G401.6 (cell line): ENCODE measurements around the gene ESR1.
"Not testable (repeated sequence)": the region's sequence is repeated elsewhere in the genome, so short reads cannot be mapped to it uniquely, and the experiment has no call there.

Experiments
- FAIRE-seq: peaks from 2 replicates; lab custom pipeline; 2012; peaks lifted over from hg19 to GRCh38; lab: Jason Lieb, UNC

Gene ESR1

DNA sequence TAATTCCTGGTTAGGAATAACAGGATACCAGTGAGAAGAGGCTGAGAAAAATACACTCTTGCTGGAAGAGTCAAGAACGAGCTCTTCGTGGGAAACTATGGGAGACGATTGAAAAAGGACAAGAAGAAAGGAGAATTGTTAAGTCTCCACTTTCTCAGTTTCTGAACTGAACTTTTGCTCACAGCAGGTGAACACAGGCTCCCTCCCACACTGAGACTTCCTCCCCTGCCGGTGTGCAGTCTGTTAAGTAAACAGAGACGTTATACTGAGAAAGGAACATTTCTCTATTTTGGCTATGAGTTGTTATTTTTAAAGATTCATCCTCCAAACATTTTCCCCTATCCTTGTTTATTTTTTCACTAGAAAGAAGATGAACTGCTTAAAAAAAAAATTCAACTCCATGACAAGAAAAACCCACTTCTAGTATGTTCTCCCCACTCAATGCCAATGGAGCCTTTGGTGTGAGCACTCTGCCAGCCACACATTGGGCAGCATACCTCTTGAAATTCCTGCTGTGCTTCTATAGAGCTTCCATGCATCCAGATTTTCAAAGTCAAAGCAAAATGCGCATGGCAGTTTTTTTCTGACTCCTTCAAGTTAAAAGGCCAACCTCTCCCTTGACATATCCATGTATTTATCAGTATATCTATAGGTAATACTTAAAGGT lies 250.5 kb downstream of the ESR1 start:
- no peak for FAIRE-seq

DNA sequence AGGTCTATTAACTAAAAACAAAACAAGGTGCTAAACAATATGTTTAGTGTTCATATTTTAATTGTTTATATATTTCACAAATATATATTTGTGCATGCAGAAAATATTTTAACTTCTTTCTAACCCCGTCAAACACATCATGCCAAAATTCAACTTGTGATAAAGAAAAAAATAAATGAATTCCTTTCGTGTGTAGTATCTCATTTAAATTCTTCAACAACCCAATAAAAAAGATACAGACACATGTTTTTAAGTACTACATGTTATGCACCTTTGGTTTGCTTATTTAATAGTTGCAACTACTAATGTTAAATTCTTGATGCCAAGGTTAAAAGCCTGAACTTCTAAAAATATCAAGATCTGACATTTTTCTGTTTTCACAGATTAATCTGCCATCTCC lies 252.4 kb downstream of the ESR1 start:
- no peak for FAIRE-seq

DNA sequence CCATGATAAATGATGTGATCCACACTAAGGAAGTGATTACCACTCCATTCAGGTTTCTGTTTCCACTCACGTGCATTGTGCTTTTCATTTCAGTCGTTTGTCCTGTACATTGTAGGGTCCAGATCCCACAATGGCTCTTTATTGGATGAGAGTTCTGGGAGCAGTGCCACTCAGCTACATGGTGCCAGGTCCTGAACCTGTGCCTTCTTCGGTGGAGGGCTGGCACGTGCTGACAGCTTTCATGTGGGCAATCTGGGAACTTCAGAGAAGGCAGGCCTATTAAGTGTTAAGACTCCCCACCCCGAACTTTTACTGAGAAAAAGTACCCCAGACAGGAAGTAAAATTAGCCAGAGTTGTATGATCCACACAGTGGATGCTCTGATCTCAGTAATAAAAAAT lies 255.0 kb downstream of the ESR1 start:
- FAIRE-seq, result no peak

DNA sequence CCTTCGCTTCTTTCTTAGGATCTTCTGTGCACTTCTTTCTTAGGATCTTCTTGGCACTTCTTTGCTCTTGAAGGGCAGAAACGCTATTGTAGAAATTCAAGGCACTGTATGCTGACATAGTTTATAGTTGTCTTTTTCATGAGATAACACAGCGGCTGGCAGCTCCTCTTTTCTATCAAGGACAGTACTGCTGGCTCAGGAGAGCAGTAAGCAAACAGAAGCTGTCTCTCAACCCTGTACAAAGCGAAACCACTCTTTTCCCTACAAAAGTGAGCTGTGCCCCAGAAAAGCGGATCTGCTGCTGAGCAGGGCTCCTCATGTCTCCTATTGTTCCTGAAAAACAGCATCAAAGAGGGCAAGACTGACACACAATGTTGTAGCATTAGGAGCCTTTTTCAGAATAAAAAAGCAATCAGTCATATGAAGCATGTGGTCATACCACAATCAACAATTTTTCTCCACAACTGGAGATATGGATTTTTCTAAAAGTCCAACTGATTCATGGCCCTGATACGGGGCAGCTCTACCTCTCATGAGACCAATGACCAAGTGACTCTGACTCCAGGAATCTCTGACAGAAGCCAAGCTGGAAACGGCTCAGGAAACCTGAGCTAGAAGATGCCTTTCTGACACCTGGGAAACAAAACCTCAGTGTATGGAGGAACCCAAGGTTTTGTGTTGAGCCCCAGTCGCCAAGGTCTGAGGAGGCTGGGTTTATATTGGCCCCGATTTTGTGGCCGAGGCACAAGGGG lies 255.9 kb downstream of the ESR1 start:
- no peak for FAIRE-seq

DNA sequence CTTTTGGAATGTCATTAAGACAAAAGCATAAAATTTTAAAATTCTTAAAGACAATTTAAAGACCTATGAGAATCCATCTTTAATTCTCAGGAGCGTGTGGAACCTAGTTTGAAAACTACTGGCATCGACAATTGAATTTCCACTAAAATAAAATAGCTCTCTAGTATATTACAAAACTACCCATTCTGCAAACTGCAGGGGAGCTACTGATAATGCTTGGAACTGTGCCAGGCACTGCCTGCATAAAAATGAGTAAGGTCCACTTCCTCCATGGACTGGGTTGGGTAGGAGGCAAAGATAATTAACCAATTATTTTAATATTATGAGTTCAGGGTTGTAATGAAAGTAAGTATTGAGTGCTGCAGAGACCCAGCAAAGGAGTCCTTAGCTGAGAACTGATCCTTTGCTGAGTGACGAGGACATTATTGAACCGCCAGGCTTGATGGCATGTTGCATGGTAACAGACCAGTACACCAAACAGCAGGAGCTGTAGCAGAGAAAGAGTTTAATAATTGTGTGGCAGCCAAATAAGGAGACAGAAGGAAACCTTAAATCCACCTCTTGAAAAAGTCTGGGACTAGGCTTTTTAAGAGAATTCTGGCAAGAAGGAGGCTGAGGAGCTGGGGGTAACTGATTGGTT lies 261.3 kb downstream of the ESR1 start:
- no peak for FAIRE-seq

DNA sequence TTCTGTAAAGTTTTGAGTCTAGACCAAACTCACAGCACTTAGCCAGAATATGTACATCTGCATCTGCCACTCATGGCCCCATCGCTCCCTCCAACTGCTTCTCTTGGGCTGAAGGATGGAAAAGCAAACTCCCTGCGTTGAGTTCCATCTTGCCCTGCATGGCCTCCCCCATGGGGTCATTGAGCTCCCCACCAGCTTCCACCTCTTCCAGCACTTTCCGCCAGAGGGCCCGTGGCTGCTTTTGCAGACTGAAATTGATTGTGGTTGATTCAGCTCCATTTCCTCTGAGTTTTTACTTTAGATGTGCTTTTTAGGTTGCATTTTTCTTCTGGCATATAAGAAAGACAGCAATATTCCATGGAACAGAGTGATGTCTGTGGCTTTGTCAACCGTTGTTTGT lies 263.1 kb downstream of the ESR1 start:
- FAIRE-seq, result no peak

DNA sequence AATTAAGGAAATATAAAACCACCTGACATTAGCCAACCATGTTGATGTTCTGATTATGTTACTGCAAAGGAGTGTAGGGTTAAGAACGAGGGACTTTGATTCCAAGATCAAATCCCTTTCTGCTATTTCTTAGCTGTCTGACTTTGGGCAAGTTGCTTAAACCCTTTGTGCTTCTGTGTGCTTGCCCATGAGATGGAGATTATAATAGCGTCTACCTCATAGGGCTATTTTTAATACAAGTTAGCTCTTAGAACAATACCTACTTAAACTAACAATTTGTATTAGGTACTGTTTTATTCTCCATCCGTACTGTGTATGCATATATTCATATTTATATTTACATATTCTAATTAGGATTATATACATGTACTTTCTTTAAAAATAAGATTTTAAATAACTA lies 263.8 kb downstream of the ESR1 start:
- FAIRE-seq, result no peak

DNA sequence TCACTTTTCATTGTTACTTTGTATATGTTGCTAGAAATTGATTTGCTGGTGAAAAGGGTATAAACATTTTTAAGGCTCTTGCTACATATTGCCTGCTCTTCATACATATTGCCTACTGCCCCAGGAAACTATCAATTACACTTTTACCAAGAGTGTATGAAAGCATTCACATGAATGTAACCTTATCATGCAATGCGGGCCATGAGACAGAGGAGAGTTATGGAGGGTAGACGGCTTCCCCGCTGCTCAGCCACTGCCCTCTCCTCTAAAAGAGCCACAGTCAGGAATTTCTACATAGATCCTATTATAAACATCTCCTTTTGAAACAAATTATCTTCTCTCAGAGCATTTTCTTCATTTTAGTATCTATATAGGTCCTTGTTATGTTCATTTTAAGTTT lies 264.4 kb downstream of the ESR1 start:
- FAIRE-seq, result no peak

DNA sequence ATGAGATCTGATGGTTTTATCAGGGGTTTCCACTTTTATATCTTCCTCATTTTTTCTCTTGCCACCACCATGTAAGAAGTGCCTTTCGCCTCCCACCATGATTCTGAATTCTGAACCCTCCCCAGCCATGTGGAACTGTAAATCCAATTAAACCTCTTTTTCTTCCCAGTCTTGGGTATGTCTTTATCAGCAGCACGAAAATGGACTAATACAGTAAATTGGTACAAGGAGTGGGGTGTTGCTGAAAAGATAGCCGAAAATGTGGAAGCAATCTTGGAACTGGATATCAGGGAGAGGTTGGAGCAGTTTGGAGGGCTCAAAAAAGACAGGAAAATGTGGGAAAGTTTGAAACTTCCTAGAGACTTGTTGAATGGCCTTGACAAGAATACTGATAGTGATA lies 268.8 kb downstream of the ESR1 start:
- FAIRE-seq, result not testable (repeated sequence)

DNA sequence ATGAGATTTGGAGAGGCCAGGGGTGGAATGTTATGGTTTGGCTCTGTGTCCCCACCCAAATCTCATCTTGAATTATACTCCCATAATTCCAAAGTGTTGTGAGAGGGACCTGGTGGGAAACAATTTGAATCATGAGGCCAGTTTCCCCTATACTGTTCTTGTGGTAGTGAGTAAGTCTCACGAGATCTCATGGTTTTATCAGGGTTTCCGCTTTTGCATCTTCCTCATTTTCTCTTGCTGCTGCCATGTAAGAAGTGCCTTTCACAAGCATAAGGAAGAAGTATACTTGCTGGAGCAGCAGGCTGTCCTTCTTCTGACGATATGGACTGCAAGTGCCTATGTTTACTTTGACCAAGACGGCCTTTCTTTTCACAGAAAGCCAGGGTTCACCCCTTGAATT lies 270.5 kb downstream of the ESR1 start:
- FAIRE-seq, result no peak

DNA sequence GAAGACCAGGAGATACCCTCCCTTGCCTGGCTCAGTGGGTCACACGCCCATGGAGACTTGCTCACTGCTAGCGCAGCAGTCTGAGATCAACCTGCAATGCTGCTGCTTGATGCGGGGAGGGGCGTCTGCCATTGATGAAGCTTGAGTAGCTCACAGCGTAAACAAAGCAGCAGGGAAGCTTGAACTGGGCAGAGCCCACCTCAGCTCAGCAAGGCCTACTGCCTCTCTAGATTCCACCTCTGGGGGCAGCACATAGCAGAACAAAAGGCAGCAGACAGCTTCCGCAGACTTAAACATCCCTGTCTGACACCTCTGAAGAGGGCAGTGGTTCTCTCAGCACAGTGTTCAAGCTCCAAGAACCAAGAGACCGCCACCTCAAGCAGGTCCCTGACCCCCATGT lies 271.3 kb downstream of the ESR1 start:
- no peak for FAIRE-seq

DNA sequence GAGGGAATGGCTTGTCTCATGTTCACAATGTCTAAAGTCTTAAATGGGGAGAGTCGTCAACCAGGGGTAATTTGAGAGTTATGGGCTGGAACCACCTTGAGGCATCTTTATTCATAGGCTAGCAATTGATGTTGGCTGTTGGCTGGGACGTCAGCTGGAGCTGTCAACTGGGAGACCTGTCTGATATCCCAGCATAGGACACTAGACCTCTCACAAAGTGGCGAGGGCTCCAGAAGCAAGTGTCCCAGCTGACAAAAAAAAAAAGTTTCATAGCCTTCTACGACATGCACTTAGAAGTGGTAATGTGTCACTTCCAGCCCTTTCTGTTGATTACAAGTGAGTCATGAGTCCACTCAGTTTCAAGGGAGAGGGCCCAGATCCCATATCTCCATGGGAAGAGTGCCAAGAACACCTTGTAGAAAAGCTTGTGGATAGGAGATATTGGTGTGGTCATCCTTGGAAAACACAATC lies 278.0 kb downstream of the ESR1 start:
- no peak for FAIRE-seq

DNA sequence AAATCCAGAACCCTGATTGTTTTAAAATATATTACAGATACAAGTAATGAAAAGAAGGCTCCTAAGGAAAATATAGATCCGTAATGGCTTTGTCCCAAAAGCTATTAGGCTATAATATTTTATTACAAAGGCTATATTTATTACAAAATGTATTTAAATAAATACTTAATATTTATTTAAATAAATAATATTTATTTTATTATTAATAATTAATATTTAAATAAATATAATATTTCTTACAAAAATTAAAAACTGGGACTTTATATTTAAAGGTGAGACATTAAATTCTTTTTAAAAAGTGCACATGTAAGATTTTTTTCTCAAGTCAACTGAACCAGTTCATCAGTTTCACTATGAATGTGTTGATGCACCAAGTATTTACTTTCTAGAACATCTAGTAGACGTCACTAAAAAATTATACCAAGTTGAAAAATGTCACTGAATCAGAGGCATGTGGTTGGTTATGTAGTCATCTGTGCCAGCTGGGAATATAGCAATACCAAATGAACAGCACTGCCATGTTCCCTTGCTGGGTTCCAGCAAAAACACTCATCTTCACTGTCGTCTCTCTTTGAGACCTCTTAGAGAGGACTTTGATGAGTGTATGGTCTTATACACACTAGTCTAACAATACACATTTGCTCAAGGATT lies 278.9 kb downstream of the ESR1 start:
- peak; percentile 63 for FAIRE-seq

DNA sequence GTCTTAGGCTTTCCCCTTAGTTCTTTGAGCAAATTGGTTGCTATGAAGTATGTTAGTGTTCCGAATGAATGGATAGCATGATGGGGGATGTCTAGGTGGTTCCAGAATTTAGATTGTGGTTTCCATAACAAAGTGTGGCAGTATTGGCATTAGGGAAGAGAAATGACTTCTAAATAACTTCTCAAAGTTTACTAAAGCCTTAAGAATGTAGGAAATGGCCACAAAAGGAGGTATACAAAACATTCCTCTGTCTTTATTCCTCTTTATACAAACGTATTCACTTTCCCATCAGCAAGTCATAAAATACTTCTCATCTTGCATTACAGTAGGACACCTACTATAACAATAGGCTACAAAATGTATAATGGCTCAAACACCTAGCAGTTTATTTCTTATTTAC lies 279.6 kb downstream of the ESR1 start:
- no peak for FAIRE-seq

DNA sequence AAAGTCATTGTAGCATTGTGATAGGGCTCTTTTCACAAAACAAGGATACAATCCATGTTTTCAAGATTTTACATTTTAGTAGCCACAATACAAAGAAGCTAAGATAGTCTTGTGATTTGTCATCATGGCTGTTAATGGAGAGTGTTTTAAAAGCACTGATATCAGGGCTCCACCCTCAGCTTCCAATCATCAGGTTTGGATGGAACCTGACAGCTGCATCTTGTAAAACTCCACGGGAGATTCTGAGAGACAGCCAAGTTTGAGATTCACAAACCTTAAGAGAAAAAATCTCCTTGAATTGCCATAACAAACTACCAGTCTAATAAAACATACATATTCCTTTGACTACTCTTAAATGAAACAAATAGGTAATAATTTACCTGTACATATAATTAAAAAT lies 280.2 kb downstream of the ESR1 start:
- no peak for FAIRE-seq

DNA sequence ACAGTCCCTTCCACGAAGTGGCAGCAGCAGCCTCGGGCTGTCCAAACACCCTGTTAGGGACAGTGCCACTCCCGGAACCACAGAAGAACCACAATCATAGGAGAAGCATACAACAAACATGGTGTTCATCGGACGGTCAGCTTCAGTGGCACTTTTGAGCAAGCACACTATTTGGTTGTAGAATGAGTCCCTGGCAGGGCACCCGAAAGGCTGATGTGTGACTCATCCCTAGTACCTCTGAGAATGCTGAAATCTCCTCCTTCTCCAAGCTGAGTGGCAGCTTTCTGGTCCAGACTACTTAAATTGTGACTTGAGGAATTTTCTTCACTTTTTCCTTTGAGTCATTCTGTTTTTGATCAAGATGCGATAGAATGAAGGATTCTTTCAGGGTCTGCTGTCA lies 282.5 kb downstream of the ESR1 start:
- FAIRE-seq, result no peak

DNA sequence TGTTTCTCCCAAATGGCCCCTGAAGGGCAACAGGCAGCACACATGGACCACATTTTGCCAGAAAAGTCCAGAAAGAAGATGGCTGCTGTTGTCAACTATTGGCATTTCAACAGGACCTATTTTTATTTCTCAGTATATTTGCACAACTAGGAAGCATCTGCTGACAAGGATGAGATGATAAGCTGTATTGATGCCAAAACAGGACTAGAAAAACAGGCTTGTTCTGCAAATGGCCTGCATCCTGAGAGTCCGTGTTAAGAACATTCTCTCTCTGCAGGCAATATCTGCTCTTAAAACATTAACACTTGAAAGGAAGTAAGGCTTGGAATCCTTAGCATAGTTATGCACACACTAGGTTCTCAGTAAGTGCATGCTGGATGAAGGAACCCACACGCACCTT lies 283.7 kb downstream of the ESR1 start:
- FAIRE-seq, result no peak

DNA sequence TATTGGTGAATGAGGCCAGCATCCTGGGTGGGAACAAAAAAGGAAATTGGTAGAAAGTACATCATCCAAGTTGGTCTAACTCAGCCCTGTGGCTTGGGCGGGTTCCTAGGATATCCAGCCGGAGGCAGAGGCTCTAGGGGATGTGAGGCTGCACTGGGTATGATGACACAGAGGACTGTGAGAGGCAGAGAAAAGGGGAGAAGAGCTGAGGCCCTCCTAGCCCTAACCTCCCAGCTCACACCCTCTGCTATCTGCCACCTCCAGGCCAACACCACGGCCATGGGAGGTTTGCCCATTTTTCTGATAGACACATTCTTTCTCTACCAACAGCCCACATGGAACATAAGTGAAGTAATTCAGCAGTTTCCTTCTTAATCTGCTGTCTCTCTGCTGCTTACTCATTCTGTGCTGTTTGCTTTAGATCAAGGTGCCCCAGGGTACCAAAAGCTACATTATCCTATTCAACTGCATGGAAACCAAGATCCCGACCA lies 284.4 kb downstream of the ESR1 start:
- no peak for FAIRE-seq

DNA sequence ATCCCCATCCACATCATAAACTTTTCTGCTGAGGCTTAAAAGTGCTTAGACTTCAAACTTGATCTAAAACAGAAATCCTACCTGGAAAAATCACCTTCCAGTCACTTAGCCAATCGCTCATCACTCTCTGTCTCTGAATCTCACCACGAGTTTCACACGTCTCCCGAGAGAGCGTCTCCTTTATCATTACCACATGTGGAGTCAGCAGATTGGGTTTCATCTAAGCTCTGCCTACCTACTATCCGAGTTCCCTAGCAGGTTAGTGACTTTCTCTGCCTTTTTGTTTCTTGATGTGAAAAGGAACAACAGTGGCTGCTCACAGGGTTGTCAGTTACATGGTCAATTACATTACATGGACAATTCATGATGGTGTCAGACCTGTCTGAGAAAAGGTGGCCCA lies 286.2 kb downstream of the ESR1 start:
- no peak for FAIRE-seq

DNA sequence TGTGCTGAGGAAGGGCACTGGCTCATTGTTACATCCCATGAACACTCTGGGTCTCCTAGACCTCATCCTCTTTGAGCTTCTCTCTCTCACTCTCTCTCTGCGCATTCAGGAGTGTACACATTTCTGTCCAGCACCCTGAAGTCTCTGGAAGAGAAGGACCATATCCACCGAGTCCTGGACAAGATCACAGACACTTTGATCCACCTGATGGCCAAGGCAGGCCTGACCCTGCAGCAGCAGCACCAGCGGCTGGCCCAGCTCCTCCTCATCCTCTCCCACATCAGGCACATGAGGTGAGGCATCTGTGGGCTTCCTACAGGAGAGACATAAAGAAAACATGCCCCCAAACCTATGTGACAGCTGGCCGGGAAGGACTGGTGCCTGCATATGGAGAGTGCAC lies 286.8 kb downstream of the ESR1 start:
- FAIRE-seq, result no peak

DNA sequence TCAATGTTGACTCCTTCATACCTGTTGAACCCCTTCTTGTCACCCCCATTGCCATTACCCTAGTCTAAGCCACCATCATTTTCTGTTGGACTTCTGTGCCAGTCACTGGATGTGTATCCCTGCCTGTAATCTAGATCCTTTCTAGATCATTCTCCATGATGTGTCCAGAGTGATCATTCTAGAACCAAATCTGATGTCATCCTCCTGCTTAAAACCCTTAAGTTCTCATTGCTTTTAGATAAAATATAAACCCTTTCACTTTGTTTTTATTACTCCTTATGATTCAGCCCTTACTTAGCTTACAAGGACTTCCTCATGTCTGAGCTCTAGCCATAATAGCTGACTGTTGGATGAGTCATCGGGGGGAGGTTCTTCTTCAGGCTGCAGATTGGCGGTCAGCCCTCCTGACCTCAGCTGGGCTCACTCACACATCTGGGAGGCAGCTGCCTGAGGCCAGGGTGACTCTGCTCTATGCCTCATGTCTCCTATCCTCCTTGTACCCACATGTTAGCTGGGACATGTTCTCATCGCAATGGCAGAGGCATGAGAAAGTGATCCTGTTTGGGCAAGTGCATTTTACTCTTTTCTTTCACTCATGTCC lies 287.6 kb downstream of the ESR1 start:
- no peak for FAIRE-seq

DNA sequence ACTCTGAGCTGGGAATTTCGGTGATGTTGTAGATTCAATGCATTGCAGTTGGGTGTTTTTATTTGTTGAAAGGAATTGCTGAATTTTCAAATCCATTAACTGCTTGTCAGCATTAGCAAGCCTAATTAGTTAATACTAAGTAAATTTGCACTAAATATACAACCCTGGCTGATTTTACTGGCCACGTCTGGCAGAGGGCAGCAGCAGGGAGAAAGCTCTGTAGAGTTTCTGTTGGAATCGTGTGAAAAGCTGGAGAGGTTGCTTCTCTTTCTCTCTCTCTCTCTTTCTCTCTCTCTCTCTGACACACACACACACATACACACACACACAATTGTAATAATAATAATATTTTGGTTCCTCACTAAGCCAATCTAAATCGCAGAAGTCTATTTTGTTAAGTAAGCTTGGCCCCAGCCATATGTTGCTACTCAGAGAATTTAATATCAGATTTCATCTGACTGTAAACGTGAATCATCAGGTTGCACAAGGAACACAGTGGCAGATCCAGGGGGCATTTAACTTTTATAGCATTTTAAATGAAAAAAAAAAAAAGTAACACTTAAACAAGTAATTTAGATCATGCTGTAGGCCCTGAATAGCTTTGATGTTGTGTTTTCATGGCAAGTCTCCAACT lies 289.5 kb downstream of the ESR1 start:
- no peak for FAIRE-seq
